T-helper 1 cell treated with Interleukin-12 subunit alpha and Interleukin-12 subunit beta and Interleukin-4 antibody, amounts not matched to agents 30 μg/mL and 1 μg/mL, for 36 hours (primary cell): Measurements from ENCODE around the gene GLA.

Source experiments
- H3K27ac Mint-ChIP-seq: one replicate; pipeline ENCODE4 v1.8.0; 2021; ENCODE audit warnings: mild to moderate bottlenecking, mixed read lengths
- H3K27me3 Mint-ChIP-seq: one replicate; pipeline ENCODE4 v1.8.0; 2021; ENCODE audit warnings: low read depth, mixed read lengths
- H3K36me3 Mint-ChIP-seq: one replicate; pipeline ENCODE4 v1.8.0; 2021; ENCODE audit warnings: low read depth, mixed read lengths
- H3K4me1 Mint-ChIP-seq: one replicate; pipeline ENCODE4 v1.8.0; 2021; ENCODE audit warnings: low read depth, mixed read lengths
- H3K4me3 Mint-ChIP-seq: one replicate; pipeline ENCODE4 v1.8.0; 2021; ENCODE audit warnings: mild to moderate bottlenecking, moderate library complexity, mixed read lengths
- H3K9me3 Mint-ChIP-seq: one replicate; pipeline ENCODE4 v1.8.0; 2021; ENCODE audit warnings: mixed read lengths

GLA gene

GRCh38 chrX:101357166-101357795 is 50.4 kb downstream of the GLA start:
- Mint-ChIP-seq H3K36me3 (no peaks in the 10 kb centered on the region), H3K27me3 (peaks cover 3% of the 10 kb centered on the region), H3K4me1 (no peaks in the 10 kb centered on the region), H3K27ac (no peak overlapping the region), H3K9me3 (no peaks in the 10 kb centered on the region), H3K4me3 (no peak overlapping the region)

- H3K9me3 Mint-ChIP-seq, result no peaks in the 10 kb centered on the region
- peak overlapping the region; percentile 76 for H3K27ac Mint-ChIP-seq
- peaks cover 10% of the 10 kb centered on the region for H3K36me3 Mint-ChIP-seq
- H3K27me3 Mint-ChIP-seq, result no peaks in the 10 kb centered on the region
- peaks cover 10% of the 10 kb centered on the region for H3K4me1 Mint-ChIP-seq
- peak overlapping the region; percentile 86 for H3K4me3 Mint-ChIP-seq
Measured at GRCh38 chrX:101349193-101349562, 58.5 kb downstream of the GLA start.

GRCh38 chrX:101348452-101349192 is 59.1 kb downstream of the GLA start, which contains the start of gene TIMM8A:
TSS of gene TIMM8A (minus strand) at chrX:101348742. CDS start at chrX:101348664, 78 bp downstream.
- peak within 1 kb of the TSS; percentile 76 for H3K27ac Mint-ChIP-seq
- H3K4me1 Mint-ChIP-seq, result peaks cover 12% of the 10 kb centered on the region
- H3K27me3 Mint-ChIP-seq, result no peaks in the 10 kb centered on the region
- no peaks in the 10 kb centered on the region for H3K9me3 Mint-ChIP-seq
- H3K4me3 Mint-ChIP-seq, result peak within 1 kb of the TSS; percentile 86
- peaks cover 13% of the 10 kb centered on the region for H3K36me3 Mint-ChIP-seq

GRCh38 chrX:101347859-101348451 is 59.8 kb downstream of the GLA start:
- no peaks in the 10 kb centered on the region for H3K27me3 Mint-ChIP-seq
- H3K27ac Mint-ChIP-seq, result peak overlapping the region; percentile 76
- no peaks in the 10 kb centered on the region for H3K9me3 Mint-ChIP-seq
- peaks cover 13% of the 10 kb centered on the region for H3K36me3 Mint-ChIP-seq
- H3K4me1 Mint-ChIP-seq, result peaks cover 12% of the 10 kb centered on the region
- H3K4me3 Mint-ChIP-seq, result peak overlapping the region; percentile 86
